Measurements from ENCODE around the gene CEP290. TPM values are rescaled to one million over a fixed set of nuclear protein-coding genes. Genes with fewer than 3 reads are reported as not detected.

Gene CEP290
- total and polyA plus RNA-seq, 4 donors = 1.0 to 4.7 (median 4.0) TPM

DNA sequence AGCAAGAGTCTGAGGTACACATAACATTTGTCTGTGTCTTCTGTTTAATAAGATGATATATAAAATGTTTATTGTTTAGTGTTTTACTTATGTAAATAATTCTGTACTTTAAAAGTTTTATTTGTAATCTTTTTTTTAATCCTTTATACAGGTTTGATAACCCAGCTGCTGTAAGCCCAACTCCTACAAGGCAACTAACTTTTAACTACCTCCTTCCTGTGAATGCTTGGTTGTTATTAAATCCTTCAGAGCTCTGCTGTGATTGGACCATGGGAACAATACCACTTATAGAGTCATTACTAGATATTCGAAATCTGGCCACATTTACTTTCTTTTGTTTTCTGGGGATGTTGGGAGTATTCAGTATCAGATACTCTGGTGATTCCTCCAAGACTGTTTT is 24.3 kb upstream of the CEP290 start (continued):
- TF ChIP-seq, protein P1, sequence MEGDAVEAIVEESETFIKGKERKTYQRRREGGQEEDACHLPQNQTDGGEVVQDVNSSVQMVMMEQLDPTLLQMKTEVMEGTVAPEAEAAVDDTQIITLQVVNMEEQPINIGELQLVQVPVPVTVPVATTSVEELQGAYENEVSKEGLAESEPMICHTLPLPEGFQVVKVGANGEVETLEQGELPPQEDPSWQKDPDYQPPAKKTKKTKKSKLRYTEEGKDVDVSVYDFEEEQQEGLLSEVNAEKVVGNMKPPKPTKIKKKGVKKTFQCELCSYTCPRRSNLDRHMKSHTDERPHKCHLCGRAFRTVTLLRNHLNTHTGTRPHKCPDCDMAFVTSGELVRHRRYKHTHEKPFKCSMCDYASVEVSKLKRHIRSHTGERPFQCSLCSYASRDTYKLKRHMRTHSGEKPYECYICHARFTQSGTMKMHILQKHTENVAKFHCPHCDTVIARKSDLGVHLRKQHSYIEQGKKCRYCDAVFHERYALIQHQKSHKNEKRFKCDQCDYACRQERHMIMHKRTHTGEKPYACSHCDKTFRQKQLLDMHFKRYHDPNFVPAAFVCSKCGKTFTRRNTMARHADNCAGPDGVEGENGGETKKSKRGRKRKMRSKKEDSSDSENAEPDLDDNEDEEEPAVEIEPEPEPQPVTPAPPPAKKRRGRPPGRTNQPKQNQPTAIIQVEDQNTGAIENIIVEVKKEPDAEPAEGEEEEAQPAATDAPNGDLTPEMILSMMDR (IDR thresholded peaks at IDR 0.05; ENCODE audit: low read depth, low read length, missing input control) = no peak
- no peak for TF ChIP-seq SP1 (IDR thresholded peaks at IDR 0.05)
- no peak for TF ChIP-seq YY1 (IDR thresholded peaks at IDR 0.05)
- no peak for TF ChIP-seq FOXA1 (IDR thresholded peaks at IDR 0.05)
- no peak for TF ChIP-seq HNF4G (IDR thresholded peaks at IDR 0.05)
- no peak for TF ChIP-seq TAF1 (conservative IDR thresholded peaks at IDR 0.05)
- no peak for TF ChIP-seq NR2F2 (IDR thresholded peaks at IDR 0.05)
- TF ChIP-seq, protein P2, sequence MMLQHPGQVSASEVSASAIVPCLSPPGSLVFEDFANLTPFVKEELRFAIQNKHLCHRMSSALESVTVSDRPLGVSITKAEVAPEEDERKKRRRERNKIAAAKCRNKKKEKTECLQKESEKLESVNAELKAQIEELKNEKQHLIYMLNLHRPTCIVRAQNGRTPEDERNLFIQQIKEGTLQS (IDR thresholded peaks at IDR 0.05) = no peak
- TF ChIP-seq HNF4A (conservative IDR thresholded peaks at IDR 0.05) = no peak
- no peak for TF ChIP-seq FOXA2 (IDR thresholded peaks at IDR 0.05)

DNA sequence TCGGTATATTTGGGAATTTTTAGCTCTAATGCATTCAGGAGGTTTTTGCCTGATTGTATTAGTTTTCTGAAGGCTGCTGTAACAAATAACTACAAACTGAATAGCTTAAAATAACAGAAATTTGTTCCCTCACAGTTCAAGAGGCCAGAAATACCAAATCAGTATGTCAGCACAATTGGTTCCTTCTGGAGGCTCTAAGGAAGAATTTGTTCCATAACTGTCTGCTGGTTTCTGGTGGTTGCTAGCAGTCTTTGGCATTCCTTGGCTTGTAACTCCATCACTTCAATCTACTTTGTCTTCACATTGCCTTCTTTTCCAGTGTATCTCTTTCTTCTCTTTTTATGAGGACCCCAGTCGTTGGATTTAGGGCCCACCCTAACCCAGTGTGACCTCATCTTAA is 21.5 kb upstream of the CEP290 start:
- TF ChIP-seq RAD21 (IDR thresholded peaks at IDR 0.05) = no peak
- no peak for TF ChIP-seq ZBTB33 (IDR thresholded peaks at IDR 0.05)
- no peak for TF ChIP-seq RXRA (IDR thresholded peaks at IDR 0.05)
- TF ChIP-seq FOXA2 (IDR thresholded peaks at IDR 0.05) = no peak
- TF ChIP-seq HNF4A (conservative IDR thresholded peaks at IDR 0.05) = no peak
- no peak for TF ChIP-seq FOXA1 (IDR thresholded peaks at IDR 0.05)
- TF ChIP-seq YY1 (IDR thresholded peaks at IDR 0.05) = no peak
- no peak for TF ChIP-seq MAX (IDR thresholded peaks at IDR 0.05)
- TF ChIP-seq JUND (IDR thresholded peaks at IDR 0.05) = no peak
- TF ChIP-seq SP1 (IDR thresholded peaks at IDR 0.05) = no peak
- Histone ChIP-seq H3K4me1 (ENCODE audit: control insufficient read depth in 4 of 4, insufficient read depth in 4 of 4, low read length in 3 of 4) (no peaks in the 10 kb centered on the region), H3K9me3 (ENCODE audit: control insufficient read depth in 4 of 4, low read length in 3 of 4) (no peaks in the 10 kb centered on the region), H3K27ac (ENCODE audit: low read depth in 1 of 2, low read length in 2 of 2) (no peak overlapping the region), H3K36me3 (ENCODE audit: control insufficient read depth in 4 of 4, insufficient read depth in 3 of 4, low read depth in 1 of 4, low read length in 3 of 4) (peaks cover 2 to 15% (median 3%) of the 10 kb centered on the region in 4 donors), H3K4me3 (ENCODE audit: low read depth in 1 of 3, low read length in 3 of 3) (no peak overlapping the region), H3K9ac (ENCODE audit: low read depth in 1 of 2, low read length in 2 of 2) (no peak overlapping the region), H3K27me3 (ENCODE audit: control insufficient read depth in 4 of 4, insufficient read depth in 4 of 4, low read length in 3 of 4) (no peaks in the 10 kb centered on the region)
- no peak for DNase-seq (ENCODE audit: low spot score)
- WGBS = 97% methylated on average over 2 of the region's 2 CpGs

GRCh38 chr12:88156075-88156654 is 14.3 kb upstream of the CEP290 start:
- no peak overlapping the region for H3K27ac ChIP-seq (ENCODE audit: low read depth in 1 of 2, low read length in 2 of 2)
- H3K36me3 ChIP-seq (ENCODE audit: control insufficient read depth in 4 of 4, insufficient read depth in 3 of 4, low read depth in 1 of 4, low read length in 3 of 4) = peaks cover 0 to 3% (median under 1%) of the 10 kb centered on the region in 4 donors
- H3K4me3 ChIP-seq (ENCODE audit: low read depth in 1 of 3, low read length in 3 of 3) = no peak overlapping the region
- no peak overlapping the region for H3K9ac ChIP-seq (ENCODE audit: low read depth in 1 of 2, low read length in 2 of 2)
- no peaks in the 10 kb centered on the region for H3K4me1 ChIP-seq (ENCODE audit: control insufficient read depth in 4 of 4, insufficient read depth in 4 of 4, low read length in 3 of 4)
- WGBS = 89% methylated on average over 1 of the region's 1 CpG
- no peaks in the 10 kb centered on the region for H3K27me3 ChIP-seq (ENCODE audit: control insufficient read depth in 4 of 4, insufficient read depth in 4 of 4, low read length in 3 of 4)
- no peaks in the 10 kb centered on the region for H3K9me3 ChIP-seq (ENCODE audit: control insufficient read depth in 4 of 4, low read length in 3 of 4)
- no peak for DNase-seq (ENCODE audit: low spot score)
- TF ChIP-seq NR2F2 (IDR thresholded peaks at IDR 0.05) (no peak), RXRA (IDR thresholded peaks at IDR 0.05) (no peak), TAF1 (conservative IDR thresholded peaks at IDR 0.05) (no peak), HNF4A (conservative IDR thresholded peaks at IDR 0.05) (no peak), FOXA2 (IDR thresholded peaks at IDR 0.05) (no peak), HNF4G (IDR thresholded peaks at IDR 0.05) (no peak), JUND (IDR thresholded peaks at IDR 0.05) (no peak), ZBTB33 (IDR thresholded peaks at IDR 0.05) (no peak), FOXA1 (IDR thresholded peaks at IDR 0.05) (no peak), YY1 (IDR thresholded peaks at IDR 0.05) (no peak), SP1 (IDR thresholded peaks at IDR 0.05) (no peak), EGR1 (IDR thresholded peaks at IDR 0.05; ENCODE audit: low read depth in 2 of 2) (no peak), RAD21 (IDR thresholded peaks at IDR 0.05) (no peak), GABPA (IDR thresholded peaks at IDR 0.05 in 1 of 2, conservative IDR thresholded peaks at IDR 0.05 in 1 of 2) (no peak), MAX (IDR thresholded peaks at IDR 0.05) (no peak)
- TF ChIP-seq, protein P2 (IDR thresholded peaks at IDR 0.05) = no peak
- TF ChIP-seq, protein P3, sequence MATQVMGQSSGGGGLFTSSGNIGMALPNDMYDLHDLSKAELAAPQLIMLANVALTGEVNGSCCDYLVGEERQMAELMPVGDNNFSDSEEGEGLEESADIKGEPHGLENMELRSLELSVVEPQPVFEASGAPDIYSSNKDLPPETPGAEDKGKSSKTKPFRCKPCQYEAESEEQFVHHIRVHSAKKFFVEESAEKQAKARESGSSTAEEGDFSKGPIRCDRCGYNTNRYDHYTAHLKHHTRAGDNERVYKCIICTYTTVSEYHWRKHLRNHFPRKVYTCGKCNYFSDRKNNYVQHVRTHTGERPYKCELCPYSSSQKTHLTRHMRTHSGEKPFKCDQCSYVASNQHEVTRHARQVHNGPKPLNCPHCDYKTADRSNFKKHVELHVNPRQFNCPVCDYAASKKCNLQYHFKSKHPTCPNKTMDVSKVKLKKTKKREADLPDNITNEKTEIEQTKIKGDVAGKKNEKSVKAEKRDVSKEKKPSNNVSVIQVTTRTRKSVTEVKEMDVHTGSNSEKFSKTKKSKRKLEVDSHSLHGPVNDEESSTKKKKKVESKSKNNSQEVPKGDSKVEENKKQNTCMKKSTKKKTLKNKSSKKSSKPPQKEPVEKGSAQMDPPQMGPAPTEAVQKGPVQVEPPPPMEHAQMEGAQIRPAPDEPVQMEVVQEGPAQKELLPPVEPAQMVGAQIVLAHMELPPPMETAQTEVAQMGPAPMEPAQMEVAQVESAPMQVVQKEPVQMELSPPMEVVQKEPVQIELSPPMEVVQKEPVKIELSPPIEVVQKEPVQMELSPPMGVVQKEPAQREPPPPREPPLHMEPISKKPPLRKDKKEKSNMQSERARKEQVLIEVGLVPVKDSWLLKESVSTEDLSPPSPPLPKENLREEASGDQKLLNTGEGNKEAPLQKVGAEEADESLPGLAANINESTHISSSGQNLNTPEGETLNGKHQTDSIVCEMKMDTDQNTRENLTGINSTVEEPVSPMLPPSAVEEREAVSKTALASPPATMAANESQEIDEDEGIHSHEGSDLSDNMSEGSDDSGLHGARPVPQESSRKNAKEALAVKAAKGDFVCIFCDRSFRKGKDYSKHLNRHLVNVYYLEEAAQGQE (IDR thresholded peaks at IDR 0.05) = no peak
